Pulmonary artery endothelial cell (primary cell): ENCODE results near the gene PIGZ. TPM values are rescaled to one million over a fixed set of nuclear protein-coding genes. Genes with fewer than 3 reads are reported as not detected.

Experiments
- DNase-seq: peaks from one replicate; pipeline ENCODE4 v3.0.0-alpha.2; 2011; ENCODE audit warnings: low read depth, low spot score
- total RNA-seq: library from RNA; depleted of rRNA; stranded (reverse); fragments of >200 nt; gene quantifications from 2 replicates; pipeline ENCODE4 v1.2.3, GENCODE V29; 2014

The PIGZ gene
- total RNA-seq, 1 donor from 2014 or later, result 3.8 TPM

DNA sequence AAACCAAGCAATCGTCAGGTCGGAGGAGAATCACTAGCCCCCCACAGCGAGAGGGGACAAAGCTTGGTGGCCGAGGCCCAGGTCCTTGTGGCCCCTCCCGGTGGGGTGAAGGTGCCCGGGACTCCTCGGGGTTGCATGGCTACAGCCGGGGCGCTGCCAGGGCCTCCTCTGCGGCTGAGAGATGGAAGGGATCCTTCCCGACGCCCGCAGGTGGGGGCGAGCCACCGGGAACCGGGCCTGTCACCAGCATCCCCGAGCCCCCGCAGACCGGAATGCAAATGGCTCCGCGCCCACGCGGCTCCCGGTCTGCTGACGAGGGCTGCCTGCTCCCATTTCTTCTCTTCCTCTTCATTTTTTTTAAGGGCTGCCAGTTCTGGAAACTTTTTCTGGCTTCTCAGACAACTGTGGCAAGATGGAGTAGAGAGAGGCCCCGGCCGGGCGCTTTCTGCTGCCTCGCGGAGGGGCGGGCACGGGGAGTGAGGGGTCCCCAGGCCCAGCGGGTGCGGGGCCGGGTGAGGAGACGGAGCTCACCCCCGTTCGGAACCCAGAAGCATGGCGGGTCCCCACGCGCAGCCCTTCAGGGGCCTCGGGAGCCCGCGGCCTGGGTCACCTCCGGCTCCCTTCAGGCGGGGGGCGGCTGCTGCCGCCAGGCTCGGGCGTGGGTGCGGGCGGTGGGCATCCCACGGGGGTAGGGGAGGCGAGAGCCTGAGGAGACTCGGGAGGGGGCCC is 33.5 kb upstream of the PIGZ start:
- no peak for DNase-seq

DNA sequence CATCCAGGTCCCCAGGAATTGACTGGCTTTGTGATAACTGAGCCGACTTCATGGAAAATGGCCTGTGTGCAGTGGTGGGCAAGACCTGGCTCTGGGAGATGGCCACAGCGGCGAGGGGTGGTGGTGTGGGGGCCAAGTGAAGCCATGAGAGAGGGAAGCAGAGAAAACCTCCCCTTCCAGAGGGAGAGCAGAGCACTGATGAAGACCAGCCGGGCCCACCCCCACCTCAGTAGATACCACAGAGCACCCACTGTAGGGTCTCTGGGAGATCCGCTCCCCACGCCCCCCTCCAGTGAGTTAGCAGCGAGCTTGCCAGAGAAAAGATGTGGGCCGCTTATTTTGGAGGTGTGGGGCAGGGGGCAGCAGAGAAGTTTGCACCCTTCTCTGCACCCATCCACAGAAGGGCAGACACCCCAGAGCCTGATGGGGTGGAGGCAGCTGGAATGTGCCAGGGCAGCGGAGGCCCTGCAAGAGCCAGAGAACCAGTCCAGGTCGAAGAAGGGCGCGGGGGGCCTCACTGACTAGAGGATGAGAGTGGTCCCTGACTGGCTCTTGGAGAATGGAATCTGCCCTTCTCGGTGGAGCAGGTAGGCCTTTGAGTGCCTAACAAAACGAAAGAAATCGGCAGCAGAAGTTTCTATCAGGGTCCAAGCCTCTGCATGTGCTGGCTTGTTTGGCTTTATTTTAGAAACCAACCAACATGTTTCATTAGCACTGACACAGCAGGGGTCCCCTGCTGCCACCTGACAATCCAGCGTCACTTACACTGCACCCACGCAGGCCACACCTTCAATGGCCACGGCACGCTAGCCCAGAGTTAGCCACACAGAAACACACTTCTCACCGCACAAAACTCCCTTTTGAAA is 32.7 kb upstream of the PIGZ start:
- no peak for DNase-seq

DNA sequence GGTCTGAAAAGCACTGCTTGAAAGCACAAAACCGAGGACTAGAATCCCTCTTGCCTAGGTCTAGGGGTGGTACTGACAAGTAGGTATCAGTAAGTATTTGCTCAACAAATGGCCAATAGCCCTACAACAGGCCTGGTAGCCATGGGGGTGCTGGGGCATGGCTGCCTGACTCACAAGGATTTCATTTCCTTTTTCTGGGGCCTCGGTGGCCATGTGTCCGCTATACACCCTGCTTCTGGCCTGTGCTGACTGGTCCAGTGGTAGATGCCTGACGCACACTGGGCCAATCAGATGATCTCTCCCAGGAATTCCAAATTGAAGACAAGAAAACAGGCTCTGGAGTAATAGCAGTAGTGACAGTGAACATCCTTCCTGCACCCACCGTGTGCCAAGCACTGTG is 31.6 kb upstream of the PIGZ start:
- no peak for DNase-seq

DNA sequence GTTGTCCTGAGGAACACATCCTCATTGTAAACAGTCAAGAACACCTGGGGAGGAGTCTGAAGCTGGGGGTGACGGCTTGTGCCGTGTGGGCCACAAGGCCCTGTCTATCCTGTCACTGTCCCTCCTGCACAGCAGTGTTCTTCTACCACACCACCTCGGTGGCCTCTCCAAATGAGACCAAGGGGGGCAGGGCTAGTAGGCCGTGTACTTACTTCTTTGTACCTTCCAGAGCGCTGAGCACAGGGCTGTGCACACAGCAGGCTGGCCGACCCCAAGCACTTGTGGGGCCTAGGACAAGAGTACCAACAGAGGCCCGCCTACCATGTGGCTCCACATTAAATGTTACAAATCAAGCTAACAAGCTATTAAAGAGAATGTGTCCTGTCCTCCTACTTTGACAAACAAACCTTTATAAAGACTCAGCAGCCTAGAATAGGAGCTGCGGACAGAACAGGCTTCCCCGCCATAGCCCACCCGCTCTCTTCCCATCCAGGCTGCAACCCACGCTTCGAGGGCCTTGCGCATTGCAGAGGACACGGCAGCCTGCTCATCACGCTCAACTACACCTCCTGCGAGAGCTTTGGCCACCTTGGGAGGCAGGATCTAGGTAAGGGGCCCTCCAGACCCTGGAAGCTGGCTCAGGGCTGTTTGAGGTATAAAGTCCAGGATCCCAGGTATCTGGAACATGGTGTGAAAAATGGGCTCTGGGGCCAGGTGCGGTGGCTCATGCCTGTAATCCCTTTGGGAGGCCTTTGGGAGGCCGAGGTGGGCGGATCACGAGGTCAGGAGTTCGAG is 30.5 kb upstream of the PIGZ start:
- no peak for DNase-seq

DNA sequence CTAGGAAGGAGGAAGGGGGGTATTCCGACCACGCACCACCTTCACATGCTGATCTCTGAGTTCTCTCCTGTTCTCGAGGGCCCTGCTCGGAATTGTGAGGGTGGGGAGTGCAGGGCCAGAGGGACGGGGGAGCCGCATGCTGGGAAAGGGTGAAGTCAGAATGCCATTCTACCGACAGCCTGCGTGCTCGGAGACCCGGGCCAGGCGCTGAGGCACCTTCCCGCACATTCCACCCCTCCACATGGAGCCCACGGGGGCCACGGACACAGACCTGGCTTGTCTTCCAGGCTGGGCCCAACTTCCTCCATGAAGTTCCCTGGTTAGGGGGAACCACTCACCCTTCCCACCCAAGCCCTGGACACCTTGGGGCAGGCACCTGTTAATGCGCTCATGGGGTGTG is 28.7 kb upstream of the PIGZ start:
- no peak for DNase-seq

DNA sequence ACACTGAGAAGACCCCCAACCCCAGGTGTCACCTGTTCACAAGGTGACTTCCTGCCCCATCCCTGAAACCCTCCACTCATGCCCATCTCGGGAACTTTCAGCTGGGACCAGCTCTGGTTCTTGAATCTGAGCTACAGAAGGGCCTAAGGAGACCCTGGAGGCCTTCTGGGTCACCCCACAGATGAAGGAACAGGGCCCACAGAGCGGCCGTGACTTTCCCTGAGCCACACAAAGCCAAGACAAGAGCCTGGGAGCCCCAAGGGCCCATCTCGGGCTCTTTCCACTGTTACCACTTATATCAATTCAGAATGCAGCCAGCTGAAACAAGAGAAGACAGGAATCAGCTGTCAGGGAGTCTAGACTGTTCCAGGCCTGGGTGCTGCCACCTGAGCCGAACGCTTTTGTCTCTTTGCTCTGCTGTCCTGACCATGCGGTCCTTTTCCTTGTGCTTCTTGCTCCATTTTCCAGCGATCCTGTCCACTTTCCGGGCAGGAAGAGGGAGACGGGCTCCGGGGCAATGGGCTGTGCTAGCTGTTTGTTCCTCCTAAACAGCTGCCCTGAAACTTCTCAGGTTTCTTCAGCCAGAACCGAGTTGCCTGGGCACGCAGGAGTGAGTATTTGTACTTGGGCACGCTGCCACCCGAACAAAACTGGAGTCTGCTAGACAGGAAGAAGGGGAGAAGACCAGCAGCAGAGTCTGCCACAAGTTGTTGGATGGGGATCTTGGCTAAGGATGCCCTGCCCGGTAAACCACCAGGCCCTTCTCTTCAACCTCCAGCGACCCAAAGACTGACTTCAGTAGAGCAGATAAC is 28.0 kb upstream of the PIGZ start:
- no peak for DNase-seq

DNA sequence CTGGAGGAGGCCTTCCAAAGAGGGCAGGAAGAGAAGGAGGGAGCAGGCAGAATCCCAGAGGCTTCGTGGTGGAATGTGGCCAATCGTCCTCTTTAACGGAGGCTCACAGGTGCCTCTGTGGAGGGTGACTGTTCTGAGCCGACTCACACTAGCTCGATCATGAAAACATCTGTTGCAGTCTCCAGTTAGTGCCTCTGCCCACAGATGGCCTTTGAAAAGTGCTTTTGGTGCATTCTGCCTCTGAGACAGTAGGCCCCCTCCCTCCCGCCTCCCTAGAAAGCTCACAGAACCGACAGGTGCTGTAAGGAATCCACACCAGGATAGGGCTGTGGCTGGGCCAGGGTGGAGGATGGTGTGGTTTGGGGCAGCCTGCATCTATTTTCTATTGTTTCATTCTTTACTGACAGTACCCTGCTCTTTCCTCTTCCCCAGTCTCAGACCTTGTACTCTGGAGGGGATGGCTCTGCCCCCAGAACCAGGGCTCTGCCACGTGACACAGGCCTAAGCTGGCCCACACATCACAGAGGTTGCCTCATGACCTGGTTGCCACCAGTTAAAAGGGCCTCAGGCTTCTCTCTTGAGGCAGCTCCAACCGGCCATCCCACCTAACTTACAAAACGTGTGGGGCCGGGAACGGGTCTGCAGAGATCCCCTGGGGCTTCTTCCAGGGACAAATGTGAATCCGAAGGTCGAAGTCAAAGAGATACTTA is 27.2 kb upstream of the PIGZ start:
- no peak for DNase-seq

DNA sequence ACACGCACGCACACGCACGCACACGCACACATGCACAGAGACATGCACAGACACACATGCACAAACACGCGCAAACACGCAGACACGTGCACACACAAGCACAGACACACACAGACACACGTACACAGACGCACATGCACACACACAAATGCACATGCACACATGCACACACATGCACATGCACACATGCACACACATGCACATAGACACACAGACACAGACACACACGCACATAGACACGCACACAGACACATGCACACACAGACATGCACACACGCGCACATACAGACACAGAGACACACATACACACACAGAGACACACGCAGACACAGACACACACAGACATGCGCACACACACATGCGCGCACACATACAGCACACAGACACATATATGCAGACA is 26.4 kb upstream of the PIGZ start:
- no peak for DNase-seq

DNA sequence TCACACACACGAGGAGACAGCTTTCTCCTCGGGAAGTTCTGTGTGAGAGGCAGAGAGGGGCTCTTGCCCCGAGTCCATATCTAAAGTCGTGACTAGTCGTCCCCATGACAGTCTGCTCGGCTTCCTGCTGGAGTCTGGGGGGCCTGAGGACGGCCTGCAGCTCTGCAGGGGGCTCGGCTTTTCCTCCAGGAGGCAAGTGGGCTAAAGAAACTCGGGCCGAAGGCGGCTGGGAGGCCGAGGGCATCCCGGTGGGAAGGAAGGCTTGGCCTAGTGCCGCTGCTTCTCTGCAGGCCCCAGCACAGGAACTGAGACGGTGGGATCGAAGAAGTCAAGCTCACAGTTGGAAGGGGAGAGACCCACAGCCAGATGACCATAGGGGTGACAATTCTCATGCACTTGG is 25.4 kb upstream of the PIGZ start:
- DNase-seq, result no peak

DNA sequence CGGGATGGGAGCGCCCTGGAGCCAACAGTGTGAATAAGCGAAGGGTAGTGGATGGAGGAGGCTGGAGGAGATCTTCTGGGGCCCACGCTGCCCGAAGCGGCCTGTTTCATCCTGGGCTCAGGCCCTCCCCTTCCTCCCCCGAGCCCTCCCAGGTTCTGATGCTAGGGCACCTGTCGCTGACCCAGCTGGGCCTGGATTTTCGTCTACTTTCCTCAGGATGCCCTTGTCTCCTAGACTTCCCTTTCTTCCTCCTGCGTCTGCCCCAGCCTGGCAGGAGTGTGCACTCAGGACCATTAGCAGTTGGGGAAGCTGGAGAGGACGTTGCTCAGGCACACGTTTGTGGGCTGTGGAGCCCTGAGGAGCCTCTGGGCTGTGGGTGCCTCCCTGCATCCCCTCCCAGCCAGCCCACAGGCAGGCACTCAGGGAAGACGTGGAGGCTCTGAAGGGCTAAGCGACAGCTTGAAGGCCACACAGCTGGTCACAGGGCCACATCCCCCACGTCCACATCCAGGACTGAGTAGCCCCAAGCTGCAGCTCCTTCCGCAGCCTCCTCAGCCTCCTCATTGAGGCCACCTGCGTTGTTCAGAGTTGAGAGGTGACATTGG is 23.9 kb upstream of the PIGZ start:
- no peak for DNase-seq

DNA sequence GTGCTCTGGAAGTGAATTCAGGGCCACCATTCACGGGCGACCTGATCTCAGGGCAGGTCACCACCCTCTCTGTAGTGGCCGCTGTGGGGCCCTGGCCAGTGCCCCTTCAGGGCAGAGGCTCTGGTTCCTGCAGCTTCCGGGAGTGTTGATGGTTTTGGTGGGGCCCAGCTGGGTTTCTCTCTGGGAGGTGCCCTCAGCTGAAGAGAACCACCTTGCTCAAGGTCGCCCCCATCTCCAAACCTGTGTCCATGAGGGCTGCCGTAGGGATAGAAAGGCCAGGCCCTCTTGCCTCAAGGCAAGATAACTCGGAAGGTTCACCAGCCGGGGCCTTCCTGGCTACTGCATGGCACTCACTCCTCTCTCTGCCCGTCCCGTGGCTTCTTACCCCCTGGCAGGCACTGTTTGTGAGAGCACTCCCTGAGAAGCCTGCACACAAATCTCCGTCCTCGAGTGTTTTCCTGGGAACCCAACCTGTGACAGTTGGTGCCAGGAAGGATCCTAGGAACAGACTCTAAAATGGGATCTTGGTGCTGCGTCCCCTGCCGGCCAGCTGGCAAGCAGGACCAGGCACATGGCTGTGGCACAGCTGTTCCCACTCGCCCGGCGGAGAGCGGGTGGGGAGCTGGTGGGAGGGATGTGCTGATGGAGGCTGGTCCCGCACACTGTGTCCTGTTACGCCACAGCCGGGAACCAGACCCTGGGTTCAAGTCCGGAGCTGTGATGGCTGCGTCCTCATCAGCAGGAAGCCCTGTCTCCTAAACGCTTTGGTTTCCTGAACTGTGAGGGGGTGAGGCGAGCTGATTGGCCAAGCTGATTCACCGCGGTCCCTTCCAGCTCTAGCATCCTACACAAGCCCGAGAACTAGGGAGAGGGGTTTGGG is 23.2 kb upstream of the PIGZ start:
- no peak for DNase-seq

DNA sequence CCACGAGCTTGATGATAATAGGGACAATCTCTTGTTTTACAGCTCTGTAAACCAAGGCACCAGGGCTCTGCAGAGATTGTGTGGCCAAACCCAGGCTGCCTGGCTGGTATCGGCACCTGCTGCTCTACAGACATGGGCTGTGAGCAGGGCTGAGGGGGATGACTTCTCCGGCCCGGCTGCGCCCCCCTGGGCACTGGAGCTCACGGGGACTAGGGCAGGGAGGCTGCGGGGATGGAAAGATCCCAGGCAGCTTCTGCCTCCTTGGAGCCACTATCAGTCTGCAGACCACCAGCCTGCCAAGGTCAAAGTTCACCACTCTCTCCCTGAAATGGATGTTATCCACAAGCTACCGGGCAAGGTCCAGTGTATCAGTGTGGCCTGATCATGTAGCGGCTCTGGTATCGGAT is 22.0 kb upstream of the PIGZ start:
- DNase-seq, result no peak

DNA sequence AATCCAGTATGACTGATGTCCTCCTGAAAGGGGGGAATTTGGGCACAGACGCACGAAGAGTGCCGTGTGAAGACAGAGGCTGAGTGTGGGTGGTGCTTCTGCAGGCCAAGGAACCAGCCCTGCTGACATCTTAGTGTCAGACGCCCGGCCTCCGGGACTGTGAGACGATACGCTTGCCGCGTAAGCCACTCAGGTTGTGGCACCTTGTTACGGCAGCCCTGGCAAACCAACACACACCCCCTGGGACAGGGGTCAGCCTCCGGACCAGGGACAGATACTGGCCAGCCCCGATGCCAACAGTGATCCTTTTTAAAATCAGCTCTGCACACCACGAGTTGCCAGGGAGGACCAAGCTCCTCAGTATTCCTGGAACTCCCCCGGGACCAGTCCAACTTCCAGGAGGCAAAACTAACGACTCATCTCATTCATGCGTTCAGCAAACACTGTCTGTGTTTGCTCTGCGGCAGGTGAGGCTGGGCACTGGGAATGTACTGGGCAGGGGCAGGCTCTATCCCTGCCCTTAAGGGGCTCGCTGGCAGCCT is 21.2 kb upstream of the PIGZ start:
- no peak for DNase-seq

DNA sequence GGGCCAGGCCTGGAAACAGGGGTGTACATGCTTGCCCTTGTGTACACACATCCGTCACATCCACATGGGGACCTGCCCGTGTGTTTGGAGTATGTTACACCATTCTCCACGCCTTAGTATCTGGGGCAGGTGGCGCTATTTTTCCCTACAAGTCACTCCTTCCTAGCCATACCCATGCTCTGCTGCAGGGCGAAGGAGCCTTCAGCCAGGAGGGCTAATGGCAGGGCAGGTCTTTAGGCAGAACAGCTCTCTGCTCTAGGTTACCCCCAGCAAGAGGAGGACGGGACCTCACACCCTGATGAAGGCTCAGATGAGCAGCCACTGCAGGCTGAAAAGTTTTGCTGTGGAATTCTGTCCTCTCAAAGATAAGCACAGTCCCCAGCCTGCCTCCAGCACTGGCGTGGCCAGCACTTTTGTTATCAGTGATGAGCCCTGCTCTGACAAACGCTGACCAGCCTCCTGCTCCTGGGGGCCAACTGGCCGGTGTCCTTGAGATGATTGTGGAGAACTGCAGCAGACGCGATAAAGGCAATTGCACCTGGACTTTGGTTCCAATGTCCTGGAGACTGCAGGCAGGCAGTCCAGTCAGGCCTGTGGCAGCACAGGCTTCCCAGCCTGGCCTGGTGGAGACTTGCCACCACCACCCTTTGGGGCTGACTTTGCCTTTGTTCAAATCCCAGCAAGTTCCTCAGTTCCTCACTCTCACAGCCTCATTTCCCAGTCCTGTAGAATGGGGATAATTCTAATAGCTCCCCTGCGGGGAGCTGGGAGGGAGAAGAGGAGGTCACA is 19.8 kb upstream of the PIGZ start:
- no peak for DNase-seq

DNA sequence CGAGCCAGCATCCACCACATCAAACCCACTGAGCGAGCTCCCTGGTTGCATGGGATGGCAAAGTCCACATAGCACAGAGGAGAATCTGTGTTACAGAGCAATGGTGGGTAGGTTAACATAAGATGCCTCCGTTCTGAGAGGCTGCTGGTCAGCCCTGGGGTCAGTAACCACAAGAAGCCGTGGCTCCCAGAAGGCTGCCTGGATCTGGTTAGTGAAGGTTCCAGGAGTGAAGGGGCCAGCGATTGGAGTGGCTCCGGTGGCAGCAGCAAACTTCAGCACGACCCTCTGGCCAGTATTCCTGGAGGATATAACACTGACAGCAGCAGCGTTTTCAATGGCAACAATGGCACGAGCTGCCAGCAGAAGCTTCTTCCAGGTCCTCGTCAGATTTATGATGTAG is 18.4 kb upstream of the PIGZ start:
- DNase-seq, result no peak

DNA sequence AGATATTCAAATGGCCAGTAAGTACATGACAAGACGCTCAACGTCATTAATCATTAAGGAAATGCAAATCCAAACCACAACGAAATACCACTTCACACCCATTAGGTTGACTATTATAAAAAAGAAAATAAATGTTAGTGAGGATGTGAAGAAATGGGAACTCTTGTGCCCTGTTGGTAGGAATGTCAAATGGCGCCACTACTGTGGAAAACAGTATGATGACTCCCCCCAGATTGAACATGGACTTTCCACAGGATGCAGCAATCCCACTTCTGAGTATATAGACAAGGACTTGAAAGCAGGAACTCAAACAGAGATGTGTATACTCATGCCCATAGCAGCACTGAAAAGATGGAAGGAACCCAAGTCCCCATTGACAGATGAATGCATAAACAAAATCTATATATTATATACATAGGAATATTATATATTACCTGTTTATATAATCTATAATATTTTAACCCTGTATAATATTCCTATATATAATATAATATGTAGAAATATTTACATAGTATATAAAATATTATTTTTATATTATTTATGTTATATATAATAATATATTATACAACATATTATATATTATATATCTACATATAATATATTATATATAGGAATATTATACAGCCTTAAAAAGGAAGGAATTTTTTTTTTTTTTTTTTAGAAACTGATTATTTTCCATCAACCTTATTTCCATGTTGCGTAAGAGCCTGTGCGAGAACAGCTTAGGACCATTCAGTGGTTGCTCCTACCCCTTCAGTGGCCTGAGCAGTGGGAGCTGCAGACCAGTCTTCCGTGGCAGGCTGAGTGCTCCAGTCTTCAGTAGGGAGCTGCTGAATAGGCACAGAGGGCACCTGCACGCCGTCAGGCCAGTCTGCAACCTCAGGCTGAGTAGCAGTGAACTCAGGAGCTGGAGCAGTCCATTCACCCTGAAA is 17.6 kb upstream of the PIGZ start:
- DNase-seq, result no peak

DNA sequence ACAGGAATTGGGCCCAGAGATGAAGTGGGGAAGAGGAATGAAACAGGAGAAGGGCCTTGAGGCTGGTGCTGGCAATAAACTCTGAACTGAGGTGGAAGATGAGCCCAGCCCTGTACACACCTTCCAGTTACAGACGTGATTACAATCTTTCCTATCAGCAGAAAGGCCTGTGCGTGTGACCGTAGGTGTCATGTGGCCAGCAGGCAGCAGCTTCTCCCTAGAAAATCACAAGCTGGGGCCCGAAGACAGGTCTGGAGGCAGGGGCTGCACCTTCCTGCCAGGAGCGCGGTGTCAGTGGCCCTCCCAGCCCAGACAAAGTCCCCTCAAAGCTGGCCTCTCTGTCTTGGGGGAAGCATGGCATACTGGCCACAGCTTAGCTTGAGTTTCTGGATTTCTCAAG is 16.7 kb upstream of the PIGZ start:
- no peak for DNase-seq
